Measurements from ENCODE around the gene NMNAT2.

NMNAT2 gene

GRCh38 chr1:183331091-183331742, 87.0 kb downstream of the NMNAT2 start:
- no peak for TF ChIP-seq CTCF (IDR thresholded peaks at IDR 0.05)
- no peak for DNase-seq (ENCODE audit: low spot score)
- no peak overlapping the region for H3K4me3 ChIP-seq
- no peak overlapping the region for H3K27ac ChIP-seq

GRCh38 chr1:183330335-183330734, 87.8 kb downstream of the NMNAT2 start:
- H3K4me3 ChIP-seq: no peak overlapping the region
- TF ChIP-seq CTCF (IDR thresholded peaks at IDR 0.05): no peak
- no peak for DNase-seq (ENCODE audit: low spot score)
- no peak overlapping the region for H3K27ac ChIP-seq

DNA sequence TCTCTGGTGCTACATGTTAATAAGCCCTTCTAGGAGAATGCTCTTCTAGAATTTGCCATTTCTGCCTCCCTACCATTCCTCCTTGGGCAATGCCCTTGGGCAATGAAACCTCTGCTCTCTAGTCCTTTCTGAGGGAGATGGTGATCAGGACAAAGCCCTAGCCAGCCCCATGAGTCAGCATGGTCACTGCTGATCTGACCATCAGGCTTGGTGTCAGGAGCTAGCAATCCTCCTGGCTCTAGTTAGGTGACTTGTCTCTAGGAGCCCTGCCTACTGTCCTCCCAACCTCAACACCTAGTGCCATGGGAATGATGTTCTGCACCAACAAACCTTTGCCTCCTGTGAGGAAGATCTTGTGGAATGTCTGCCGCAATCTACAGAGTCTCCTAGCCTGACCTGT, 89.8 kb downstream of the NMNAT2 start:
- DNase-seq (ENCODE audit: low spot score): no peak
- Histone ChIP-seq H3K27ac (peak overlapping the region; percentile 70 to 80), H3K4me3 (no peak overlapping the region)
- TF ChIP-seq CTCF (IDR thresholded peaks at IDR 0.05): no peak

DNA sequence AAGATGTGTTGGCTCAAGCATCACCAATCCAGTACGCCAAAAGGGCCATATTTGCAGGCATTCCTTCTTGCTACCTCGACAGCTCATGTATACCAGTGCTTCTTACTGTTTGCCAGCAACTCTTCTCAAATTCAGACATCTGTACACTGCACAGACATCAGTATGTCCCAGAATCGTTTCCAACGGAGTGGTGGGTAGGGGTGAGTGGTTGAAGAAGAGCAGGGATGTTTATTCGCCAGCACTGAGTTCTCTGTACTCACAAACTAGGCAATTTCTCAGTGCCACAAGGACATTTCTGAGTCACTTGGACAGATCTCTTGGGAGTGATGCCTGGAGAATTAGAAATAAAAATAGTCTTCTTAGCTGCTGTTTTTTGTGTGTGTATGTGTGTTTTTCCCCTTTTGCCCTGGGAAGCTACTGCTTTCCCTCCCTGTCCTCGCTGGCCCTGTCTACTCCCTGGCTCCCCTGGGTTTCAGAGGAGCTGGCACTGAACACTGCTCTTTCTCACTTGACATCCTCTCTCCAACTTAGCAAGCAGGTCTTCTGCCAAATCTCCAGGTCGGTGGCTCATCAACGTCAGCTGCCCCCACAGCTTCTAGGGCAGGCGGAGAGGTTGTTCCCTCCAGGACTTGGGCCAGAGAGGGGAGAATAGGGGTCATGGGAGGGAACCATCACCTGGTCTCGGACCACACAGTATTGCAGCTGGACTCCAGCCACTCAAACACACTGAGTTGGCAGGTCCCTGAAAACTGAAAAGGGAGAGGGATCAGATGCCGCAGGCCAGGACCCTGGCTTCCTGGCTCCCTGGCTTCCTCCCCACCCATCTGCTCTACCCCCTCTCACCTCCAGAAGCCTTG, 90.5 kb downstream of the NMNAT2 start:
- TF ChIP-seq CTCF (IDR thresholded peaks at IDR 0.05): no peak
- peak overlapping the region; percentile 70 to 80 for H3K27ac ChIP-seq
- peak overlapping the region; percentile 10 for H3K4me3 ChIP-seq
- DNase-seq (ENCODE audit: low spot score): no peak

DNA sequence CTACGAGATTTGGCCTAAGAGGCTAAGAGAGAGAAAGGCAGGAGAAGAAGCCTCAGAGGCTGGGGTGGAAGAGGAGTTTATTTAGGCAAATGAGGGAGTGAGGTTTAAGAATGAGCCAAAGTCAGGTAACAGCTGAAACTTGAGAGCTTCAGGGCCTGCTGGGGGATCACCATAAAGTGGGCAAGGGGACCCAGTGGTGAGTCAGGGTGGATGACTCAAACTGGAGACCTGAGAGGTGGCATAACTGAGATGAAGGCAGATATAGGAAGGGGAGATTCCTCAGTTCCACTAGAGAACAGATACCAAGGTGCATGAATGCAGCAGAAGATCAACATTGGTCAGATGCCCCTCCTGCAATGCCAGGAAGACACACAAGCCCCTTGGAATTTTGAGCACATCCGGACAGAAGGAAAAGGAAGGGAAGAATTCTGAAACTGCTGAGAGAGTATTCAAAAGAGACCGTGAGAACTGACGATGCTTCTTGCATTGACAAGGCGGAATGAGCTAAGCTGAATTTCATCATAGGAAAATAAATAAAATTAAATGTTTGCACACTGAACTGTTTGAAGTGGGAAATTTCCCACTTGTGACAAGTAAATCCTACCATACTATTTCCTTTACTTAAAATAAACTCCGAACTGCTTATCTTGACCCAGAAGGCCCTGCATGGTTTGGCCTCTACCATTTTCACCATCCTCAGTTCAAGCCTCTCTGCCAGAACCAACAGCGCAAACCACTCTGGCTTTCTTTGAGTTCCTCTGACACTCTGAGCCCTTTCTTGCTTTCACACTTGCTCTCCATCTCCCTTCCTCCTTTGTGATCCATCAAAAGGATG, 94.1 kb downstream of the NMNAT2 start:
- no peak overlapping the region for H3K27ac ChIP-seq
- no peak for DNase-seq (ENCODE audit: low spot score)
- H3K4me3 ChIP-seq: no peak overlapping the region
- no peak for TF ChIP-seq CTCF (IDR thresholded peaks at IDR 0.05)

- Histone ChIP-seq H3K4me3 (no peak overlapping the region), H3K27ac (no peak overlapping the region)
- no peak for TF ChIP-seq CTCF (IDR thresholded peaks at IDR 0.05)
- no peak for DNase-seq (ENCODE audit: low spot score)
Measured at GRCh38 chr1:183319606-183320005, 98.6 kb downstream of the NMNAT2 start.
